K562 (cell line): ENCODE data around the gene ACYP2. TPM values are rescaled to one million over a fixed set of nuclear protein-coding genes. Genes with fewer than 3 reads are reported as not detected.

Experiments
- ATF4 ChIP-seq: fragments of 450-650 bp; formaldehyde crosslinking; IDR thresholded peaks from 2 replicates; pipeline ENCODE4 v1.4.0; 2022; ENCODE audit warnings: mild to moderate bottlenecking, moderate library complexity
- DMBX1 ChIP-seq: fragments of 250-450 bp; sonication (Bioruptor Pico); IDR thresholded peaks from 2 replicates; pipeline ENCODE4 v1.8.0; 2022; ENCODE audit warnings: inconsistent platforms, mild to moderate bottlenecking, moderate library complexity, borderline replicate concordance
- ILF3 ChIP-seq: fragments of 450-650 bp; IDR thresholded peaks from 2 replicates; pipeline ENCODE4 v1.6.1; 2018; ENCODE audit warnings: antibody characterized with exemption, mild to moderate bottlenecking, moderate library complexity, borderline replicate concordance
- JUN ChIP-seq, 2 experiments: sonication (generic) in 1 of 2; formaldehyde crosslinking in 1 of 2; IDR thresholded peaks; 2 replicates each; pipeline versions ENCODE4 v1.6.1 to v1.8.0; 2012 to 2022; ENCODE audit warnings: borderline replicate concordance in 2 of 2, mild to moderate bottlenecking in 2 of 2, improper control_type of control experiment in 1 of 2, low read depth in 1 of 2, low read length in 1 of 2, missing genetic modification reagents in 1 of 2
- JUND ChIP-seq, 2 experiments: IDR thresholded peaks; 2 replicates in 1 of 2; 3 replicates in 1 of 2; pipeline ENCODE4 v1.6.1; 2011; ENCODE audit warnings: borderline replicate concordance in 2 of 2, low read depth in 2 of 2, low read length in 2 of 2, improper control_type of control experiment in 1 of 2, missing biosample characterization in 1 of 2, missing genetic modification characterization in 1 of 2, missing genetic modification reagents in 1 of 2
- MGA ChIP-seq: fragments of 450-650 bp; IDR thresholded peaks from 2 replicates; pipeline ENCODE4 v1.6.1; 2016; ENCODE audit warnings: mild to moderate bottlenecking, moderate library complexity
- NR2C2 ChIP-seq, 2 experiments: fragments of 200-800 bp in 1 of 2; sonication (Bioruptor generic) in 1 of 2; sonication (generic) in 1 of 2; formaldehyde crosslinking in 1 of 2; IDR thresholded peaks; 2 replicates each; pipeline versions ENCODE4 v1.6.1 to v1.8.0; 2016 to 2022; ENCODE audit warnings: mild to moderate bottlenecking in 1 of 2, missing compliant biosample characterization in 1 of 2, missing genetic modification characterization in 1 of 2, missing genetic modification reagents in 1 of 2
- POLR2H ChIP-seq: IDR thresholded peaks from 2 replicates; pipeline ENCODE4 v1.6.1; 2016; ENCODE audit warnings: missing genetic modification characterization, low read depth, mild to moderate bottlenecking, control low read depth, missing compliant biosample characterization, moderate library complexity
- SMAD3 ChIP-seq: fragments of 450-650 bp; formaldehyde crosslinking; conservative IDR thresholded peaks from 2 replicates; pipeline ENCODE4 v1.4.0; 2020; ENCODE audit warnings: mild to moderate bottlenecking
- TBL1XR1 ChIP-seq, 2 experiments: IDR thresholded peaks; 2 replicates each; pipeline ENCODE4 v1.6.1; 2012; ENCODE audit warnings: improper control_type of control experiment in 2 of 2, low read length in 2 of 2, mild to moderate bottlenecking in 1 of 2
- ZNF766 ChIP-seq: fragments of 200-800 bp; sonication (Bioruptor generic); conservative IDR thresholded peaks from 2 replicates; pipeline ENCODE4 v1.6.1; 2016; ENCODE audit warnings: missing genetic modification characterization, missing compliant biosample characterization
- polyA plus RNA-seq, 8 experiments: library from polyadenylated mRNA; depleted of rRNA in 4 of 8; stranded (reverse) in 5 of 8; unstranded in 3 of 8; fragments of >200 nt; fragmentation: Nextera tagmentation in 2 of 8; fragmentation: Illumina TruSeq in 1 of 8; extraction: Ambion mirVana in 2 of 8; extraction: Trizol in 1 of 8; gene quantifications; 2 replicates each; pipeline versions ENCODE4 v1.2.1 to v1.2.3, GENCODE V29; 2011 to 2014; ENCODE audit warnings: inconsistent platforms in 1 of 8, missing spikeins in 1 of 8
- total RNA-seq, 7 experiments: library from RNA; depleted of rRNA in 6 of 7; stranded (reverse); fragments of >200 nt in 6 of 7; fragmentation: Illumina TruSeq in 2 of 7; extraction: Trizol in 2 of 7; gene quantifications; 2 replicates each; pipeline versions ENCODE4 v1.2.1 to v1.2.3, GENCODE V29; 2011 to 2021; ENCODE audit warnings: low replicate concordance in 1 of 7

Gene ACYP2
- total and polyA plus RNA-seq, 9 of the 15 experiments (the other 6 are each of a cell fraction or from before 2014, with no cell fraction given), result 1.0 to 4.1 (median 2.0) TPM

GRCh38 chr2:54274781-54275242 is 159.4 kb downstream of the ACYP2 start (continued):
- TF ChIP-seq POLR2H (tag) (peak; percentile 65; the same call in 1 of the 2 replicates), ILF3 (no peak), JUN (IDR thresholded peaks at IDR 0.05; ENCODE audit: borderline replicate concordance, low read depth, low read length) (peak; percentile 24; the same call in 1 of the 2 replicates), JUN (CRISPR knock-in tag; IDR thresholded peaks at IDR 0.05; ENCODE audit: borderline replicate concordance) (no peak), TBL1XR1 (IDR thresholded peaks at IDR 0.05; ENCODE audit: low read length in 2 of 2) (no peak), ZNF766 (CRISPR knock-in tag) (peak; percentile 83), ATF4 (CRISPR knock-in tag) (peak; percentile 88), JUND (IDR thresholded peaks at IDR 0.05; ENCODE audit: borderline replicate concordance, low read depth, low read length) (peak; percentile 58; the same call in 1 of the 2 replicates), JUND (tag; IDR thresholded peaks at IDR 0.05; ENCODE audit: borderline replicate concordance, low read depth, low read length) (no peak), DMBX1 (CRISPR knock-in tag) (peak; percentile 45; the same call in 1 of the 2 replicates), MGA (no peak), NR2C2 (CRISPR knock-in tag; IDR thresholded peaks at IDR 0.05) (no peak), NR2C2 (tag; IDR thresholded peaks at IDR 0.05) (peak; percentile 39; the same call in 1 of the 2 replicates), SMAD3 (0 out of 2 replicates have a peak, but pooled peaks have one; percentile 19)
